Dedifferentiated amniotic fluid mesenchymal stem cell (primary cell): Measurements from ENCODE around the gene EXTL2.
"Not testable (repeated sequence)": the region's sequence is repeated elsewhere in the genome, so short reads cannot be mapped to it uniquely, and the experiment has no call there.

Experiments
- DNase-seq: peaks from one replicate; pipeline ENCODE4 v3.0.0-alpha.2; 2016; ENCODE audit errors: extremely low spot score

Gene EXTL2

GRCh38 chr1:100902365-100902764 is 7.7 kb upstream of the EXTL2 start:
- DNase-seq, result no peak

- peak; percentile 35 for DNase-seq
These were observed 1.9 kb upstream of the EXTL2 start for GRCh38 chr1:100896481-100896982.

GRCh38 chr1:100895540-100896480 is 1.2 kb upstream of the EXTL2 start, which contains the start of gene SLC30A7:
Gene SLC30A7 (plus strand): TSS chr1:100896090. CDS start chr1:100896263, 173 bp downstream.
- DNase-seq, result peak; percentile 87

- no peak for DNase-seq
These were observed 924 bp downstream of the EXTL2 start for GRCh38 chr1:100893718-100894117.

GRCh38 chr1:100892554-100892953 is 2.1 kb downstream of the EXTL2 start:
- no peak for DNase-seq

GRCh38 chr1:100891380-100891779 is 3.3 kb downstream of the EXTL2 start:
- no peak for DNase-seq

- DNase-seq, result not testable (repeated sequence)
These were observed 4.7 kb downstream of the EXTL2 start for GRCh38 chr1:100889869-100890482.

- not testable (repeated sequence) for DNase-seq
These were observed 5.6 kb downstream of the EXTL2 start for GRCh38 chr1:100889007-100889406.

GRCh38 chr1:100883963-100884362 is 10.7 kb downstream of the EXTL2 start:
- DNase-seq, result peak; percentile 21

- DNase-seq, result no peak
These were observed 11.9 kb downstream of the EXTL2 start for GRCh38 chr1:100882698-100883097.

GRCh38 chr1:100881687-100882086 is 13.0 kb downstream of the EXTL2 start:
- DNase-seq, result no peak

- DNase-seq, result no peak
These were observed 15.2 kb downstream of the EXTL2 start for GRCh38 chr1:100879422-100879821.

GRCh38 chr1:100876291-100876690 is 18.4 kb downstream of the EXTL2 start:
- no peak for DNase-seq

GRCh38 chr1:100875228-100875627 is 19.4 kb downstream of the EXTL2 start:
- DNase-seq, result no peak

GRCh38 chr1:100874433-100874832 is 20.2 kb downstream of the EXTL2 start:
- no peak for DNase-seq

GRCh38 chr1:100869996-100870395 is 24.6 kb downstream of the EXTL2 start:
- DNase-seq, result no peak

GRCh38 chr1:100868364-100868995 is 26.2 kb downstream of the EXTL2 start:
- peak; percentile 49 for DNase-seq

- DNase-seq, result no peak
These were observed 27.8 kb downstream of the EXTL2 start for GRCh38 chr1:100866901-100867206.

GRCh38 chr1:100866041-100866900 is 28.4 kb downstream of the EXTL2 start:
- peak; percentile 68 for DNase-seq

GRCh38 chr1:100862591-100862990 is 32.1 kb downstream of the EXTL2 start:
- no peak for DNase-seq

GRCh38 chr1:100861379-100861778 is 33.3 kb downstream of the EXTL2 start:
- no peak for DNase-seq
